Epithelial cell of proximal tubule (primary cell): Measurements from ENCODE around the gene PLA2G4A. TPM values are rescaled to one million over a fixed set of nuclear protein-coding genes. Genes with fewer than 3 reads are reported as not detected.

Experiments
- DNase-seq: peaks from one replicate; pipeline ENCODE4 v3.0.0-alpha.2; 2011; ENCODE audit warnings: low read depth
- H3K4me3 ChIP-seq: 2 replicates; pipeline ENCODE4 v1.5.1; 2011; ENCODE audit warnings: low read depth, mild to moderate bottlenecking, low read length
- CTCF ChIP-seq: conservative IDR thresholded peaks from 2 replicates; pipeline ENCODE4 v1.5.1; 2012; ENCODE audit warnings: low read depth, mild to moderate bottlenecking, low read length
- total RNA-seq: library from RNA; depleted of rRNA; stranded (reverse); fragments of >200 nt; gene quantifications from 2 replicates; pipeline ENCODE4 v1.2.3, GENCODE V29; 2015

Gene PLA2G4A
- total RNA-seq, 1 donor from 2014 or later: 0.40 TPM

DNA sequence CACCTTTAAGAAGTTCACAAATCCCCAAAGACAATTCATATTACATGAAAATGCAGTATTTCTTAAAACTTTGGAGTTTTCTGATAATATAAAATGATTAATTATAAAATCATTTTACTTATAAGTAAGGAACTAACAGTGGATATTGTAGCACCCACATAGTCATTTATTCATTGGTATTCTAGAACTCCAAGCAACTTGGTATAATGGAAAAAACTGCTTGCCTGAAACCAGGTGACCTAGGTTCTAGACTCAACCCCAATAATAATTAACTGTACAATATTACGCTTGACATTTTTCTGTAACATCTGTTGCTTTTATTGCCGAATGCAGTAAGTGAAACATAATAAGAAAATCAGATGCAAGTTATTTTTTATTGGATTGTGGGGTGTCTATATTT, 2.4 kb downstream of the PLA2G4A start:
- TF ChIP-seq CTCF: no peak
- no peak for DNase-seq
- H3K4me3 ChIP-seq: no peak overlapping the region

- no peak overlapping the region for H3K4me3 ChIP-seq
- no peak for TF ChIP-seq CTCF
- no peak for DNase-seq
Measured at GRCh38 chr1:186834399-186834958, 5.7 kb downstream of the PLA2G4A start.

- TF ChIP-seq CTCF: no peak
- DNase-seq: no peak
- H3K4me3 ChIP-seq: no peak overlapping the region
Measured at GRCh38 chr1:186835448-186835847, 6.7 kb downstream of the PLA2G4A start.

DNA sequence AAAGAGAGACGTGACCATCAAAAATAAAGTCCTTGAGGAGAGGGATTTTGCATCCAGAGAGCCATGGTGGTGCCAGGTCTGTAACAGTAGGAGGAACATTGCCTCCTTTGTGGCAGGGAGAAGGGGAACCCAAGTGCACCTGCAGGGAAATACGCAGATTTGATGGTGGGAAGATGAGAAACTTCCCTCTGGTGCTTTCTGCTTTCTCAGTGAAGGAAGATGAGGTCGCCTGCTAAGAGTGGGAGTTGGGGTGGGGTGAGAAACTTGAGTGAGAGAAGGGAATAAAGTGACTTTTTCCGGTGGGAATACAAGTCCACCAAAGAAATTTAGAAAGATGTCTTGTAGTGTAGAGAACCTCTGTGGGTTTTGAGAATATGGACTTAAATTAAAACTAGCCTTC, 9.1 kb downstream of the PLA2G4A start:
- no peak overlapping the region for H3K4me3 ChIP-seq
- no peak for TF ChIP-seq CTCF
- DNase-seq: no peak

DNA sequence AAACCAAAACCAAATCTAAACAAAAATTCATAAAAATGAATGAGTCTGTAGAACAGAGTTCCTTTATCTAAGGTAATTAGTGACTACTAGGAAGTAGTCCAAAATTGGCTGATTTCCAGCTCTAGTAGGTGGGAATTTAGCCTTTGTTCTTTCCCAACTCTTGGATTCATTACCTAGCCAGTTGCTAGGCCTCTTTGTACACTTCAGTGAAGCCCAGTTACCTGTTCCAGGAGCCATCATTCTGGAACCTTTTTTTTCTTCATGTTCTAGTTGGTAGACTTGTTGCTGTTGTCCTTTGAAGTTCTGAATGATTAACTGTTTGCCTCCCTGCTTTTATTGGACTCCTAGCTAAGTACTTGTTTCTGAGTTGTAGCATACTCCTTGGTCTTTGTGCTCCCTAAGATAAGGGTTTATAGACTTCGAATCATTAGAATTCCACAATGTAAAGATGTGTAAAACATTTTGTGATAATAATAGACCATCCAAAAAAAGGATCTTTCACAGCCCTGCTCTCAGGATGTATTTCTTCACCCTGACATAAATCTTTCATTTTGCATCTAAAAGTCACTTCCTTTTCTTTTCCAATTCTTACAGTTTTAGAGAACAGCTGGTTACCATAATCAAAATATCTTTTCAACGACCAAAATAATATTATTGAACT, 9.8 kb downstream of the PLA2G4A start:
- no peak for TF ChIP-seq CTCF
- H3K4me3 ChIP-seq: no peak overlapping the region
- DNase-seq: peak; percentile 22

GRCh38 chr1:186839041-186839400, 10.3 kb downstream of the PLA2G4A start:
- no peak overlapping the region for H3K4me3 ChIP-seq
- DNase-seq: no peak
- TF ChIP-seq CTCF: no peak

- TF ChIP-seq CTCF: no peak
- H3K4me3 ChIP-seq: no peak overlapping the region
- no peak for DNase-seq
Measured at GRCh38 chr1:186841599-186841998, 12.8 kb downstream of the PLA2G4A start.
